H1 (cell line): ENCODE data around the gene NCK2. TPM values are rescaled to one million over a fixed set of nuclear protein-coding genes. Genes with fewer than 3 reads are reported as not detected.

Experiments used
- BACH1 ChIP-seq: IDR thresholded peaks from 2 replicates; pipeline ENCODE4 v1.6.1; 2012; ENCODE audit warnings: low read length, improper control_type of control experiment
- CBX5 ChIP-seq: fragments of 300-800, 300-1000 bp; sonication (generic); IDR thresholded peaks from 2 replicates; pipeline ENCODE4 v1.7.1; 2016; ENCODE audit warnings: antibody characterized with exemption, low read length, low read depth
- KDM4A ChIP-seq: IDR thresholded peaks from one replicate; pipeline ENCODE4 v1.7.1; 2012; ENCODE audit warnings: low read depth, mild to moderate bottlenecking, moderate library complexity, low read length, inconsistent platforms; ENCODE audit not compliant: severe bottlenecking
- MAFK ChIP-seq: IDR thresholded peaks from 2 replicates; pipeline ENCODE4 v1.6.1; 2012; ENCODE audit warnings: low read depth, mild to moderate bottlenecking, improper control_type of control experiment, low read length
- TAF7 ChIP-seq: optimal IDR thresholded peaks from 2 replicates; pipeline ENCODE3; 2011; ENCODE audit warnings: low read depth, mild to moderate bottlenecking, inconsistent platforms, low read length, moderate library complexity, borderline replicate concordance
- polyA plus RNA-seq, 7 experiments: library from polyadenylated mRNA; depleted of rRNA in 3 of 7; stranded (reverse) in 5 of 7; unstranded in 2 of 7; fragments of >200 nt in 5 of 7; fragments of 200-250 nt in 2 of 7; gene quantifications; 1 replicate in 5 of 7; 2 replicates in 1 of 7; 4 replicates in 1 of 7; pipeline versions ENCODE4 v1.2.1 to v1.2.3, GENCODE V29; 2011 to 2013; ENCODE audit warnings: missing spikeins in 2 of 7, mixed read lengths in 2 of 7
- total RNA-seq: library from RNA; stranded (reverse); fragmentation: NEBNext Ultra II Directional; extraction: Animal tissue kit (Norgen Biotek cat#: 25700); gene quantifications from 2 replicates; pipeline ENCODE4 v1.2.1, GENCODE V29; 2021
- TF ChIP-seq, protein P1 (sequence below), 3 experiments: IDR thresholded peaks; 1 replicate in 2 of 3; 2 replicates in 1 of 3; pipeline versions ENCODE4 v1.5.1 to v1.6.1; 2011; ENCODE audit warnings: low read length in 3 of 3, mild to moderate bottlenecking in 3 of 3, inconsistent platforms in 2 of 3, low read depth in 1 of 3, moderate library complexity in 1 of 3; ENCODE audit not compliant: insufficient read depth in 1 of 3; ENCODE audit errors: control extremely low read depth in 1 of 3

The NCK2 gene
- total and polyA plus RNA-seq, 2 of the 8 experiments (the other 6 are each of a cell fraction or from before 2014, with no cell fraction given), result 30.3 to 65.7 TPM

- TF ChIP-seq CBX5, result no peak
- no peak for TF ChIP-seq MAFK
- no peak for TF ChIP-seq TAF7
- TF ChIP-seq KDM4A, result no peak
- TF ChIP-seq, protein P1, sequence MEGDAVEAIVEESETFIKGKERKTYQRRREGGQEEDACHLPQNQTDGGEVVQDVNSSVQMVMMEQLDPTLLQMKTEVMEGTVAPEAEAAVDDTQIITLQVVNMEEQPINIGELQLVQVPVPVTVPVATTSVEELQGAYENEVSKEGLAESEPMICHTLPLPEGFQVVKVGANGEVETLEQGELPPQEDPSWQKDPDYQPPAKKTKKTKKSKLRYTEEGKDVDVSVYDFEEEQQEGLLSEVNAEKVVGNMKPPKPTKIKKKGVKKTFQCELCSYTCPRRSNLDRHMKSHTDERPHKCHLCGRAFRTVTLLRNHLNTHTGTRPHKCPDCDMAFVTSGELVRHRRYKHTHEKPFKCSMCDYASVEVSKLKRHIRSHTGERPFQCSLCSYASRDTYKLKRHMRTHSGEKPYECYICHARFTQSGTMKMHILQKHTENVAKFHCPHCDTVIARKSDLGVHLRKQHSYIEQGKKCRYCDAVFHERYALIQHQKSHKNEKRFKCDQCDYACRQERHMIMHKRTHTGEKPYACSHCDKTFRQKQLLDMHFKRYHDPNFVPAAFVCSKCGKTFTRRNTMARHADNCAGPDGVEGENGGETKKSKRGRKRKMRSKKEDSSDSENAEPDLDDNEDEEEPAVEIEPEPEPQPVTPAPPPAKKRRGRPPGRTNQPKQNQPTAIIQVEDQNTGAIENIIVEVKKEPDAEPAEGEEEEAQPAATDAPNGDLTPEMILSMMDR (IDR thresholded peaks at IDR 0.05; ENCODE audit: control extremely low read depth in 1 of 3, insufficient read depth in 1 of 3, low read depth in 1 of 3, low read length in 3 of 3), result no peak
- TF ChIP-seq BACH1, result no peak
Observed at GRCh38 chr2:105798595-105798994, 53.9 kb downstream of the NCK2 start (continued).
